IPS-20b (cell line): ENCODE data around the gene MT1X.

Source experiments
- H3K27ac ChIP-seq: one replicate; pipeline ENCODE4 v1.5.1; 2013; ENCODE audit warnings: low read length
- H3K27me3 ChIP-seq: 2 replicates; pipeline ENCODE4 v1.6.1; 2013; ENCODE audit warnings: mild to moderate bottlenecking, low read length, inconsistent platforms; ENCODE audit not compliant: insufficient read depth
- H3K36me3 ChIP-seq: 2 replicates; pipeline ENCODE4 v1.6.1; 2013; ENCODE audit warnings: low read depth, mild to moderate bottlenecking, inconsistent platforms, low read length, moderate library complexity; ENCODE audit not compliant: insufficient read depth
- H3K4me1 ChIP-seq: 2 replicates; pipeline ENCODE4 v1.6.1; 2013; ENCODE audit warnings: mild to moderate bottlenecking, control low read depth, inconsistent platforms, low read length, moderate library complexity; ENCODE audit not compliant: insufficient read depth
- H3K4me3 ChIP-seq: 2 replicates; pipeline ENCODE4 v1.5.1; 2013; ENCODE audit warnings: mild to moderate bottlenecking, low read length, inconsistent platforms
- H3K9ac ChIP-seq: 2 replicates; pipeline ENCODE4 v1.6.1; 2013; ENCODE audit warnings: low read depth, mild to moderate bottlenecking, inconsistent platforms, low read length, moderate library complexity
- H3K9me3 ChIP-seq: 2 replicates; pipeline ENCODE4 v1.6.1; 2013; ENCODE audit warnings: mild to moderate bottlenecking, low read depth, low read length, inconsistent platforms; ENCODE audit not compliant: insufficient read depth

MT1X gene

DNA sequence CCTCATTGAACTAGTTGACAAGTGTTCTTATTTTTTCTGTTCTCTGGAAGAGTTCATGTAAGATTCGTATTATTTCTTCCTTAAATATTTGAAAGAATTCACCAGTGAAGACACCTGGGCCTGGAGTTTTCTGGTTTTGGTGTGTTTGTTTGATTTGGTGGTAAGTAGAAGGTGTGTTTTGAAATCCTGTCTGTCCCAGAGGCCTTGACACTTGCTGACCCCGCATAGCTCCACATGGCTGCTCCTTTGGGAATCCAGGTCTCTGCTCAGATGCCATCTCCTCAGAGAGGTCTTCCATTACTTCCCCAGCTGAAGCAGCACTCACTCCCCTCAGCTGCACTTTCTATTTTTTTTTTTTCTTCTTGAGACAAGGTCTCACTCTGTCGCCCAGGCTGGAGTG, 41.9 kb downstream of the MT1X start:
- Histone ChIP-seq H3K4me1 (no peaks in the 10 kb centered on the region), H3K9me3 (no peaks in the 10 kb centered on the region), H3K27me3 (no peaks in the 10 kb centered on the region; the same call in 1 of the 2 replicates), H3K36me3 (no peaks in the 10 kb centered on the region), H3K9ac (no peak overlapping the region), H3K27ac (no peak overlapping the region), H3K4me3 (no peak overlapping the region)

- Histone ChIP-seq H3K4me3 (no peak overlapping the region), H3K9me3 (no peaks in the 10 kb centered on the region), H3K27me3 (no peaks in the 10 kb centered on the region; the same call in 1 of the 2 replicates), H3K4me1 (peaks cover 4% of the 10 kb centered on the region; the same call in 1 of the 2 replicates), H3K9ac (no peak overlapping the region), H3K36me3 (no peaks in the 10 kb centered on the region), H3K27ac (no peak overlapping the region)
Observed at GRCh38 chr16:56726283-56726682, 44.0 kb downstream of the MT1X start.

DNA sequence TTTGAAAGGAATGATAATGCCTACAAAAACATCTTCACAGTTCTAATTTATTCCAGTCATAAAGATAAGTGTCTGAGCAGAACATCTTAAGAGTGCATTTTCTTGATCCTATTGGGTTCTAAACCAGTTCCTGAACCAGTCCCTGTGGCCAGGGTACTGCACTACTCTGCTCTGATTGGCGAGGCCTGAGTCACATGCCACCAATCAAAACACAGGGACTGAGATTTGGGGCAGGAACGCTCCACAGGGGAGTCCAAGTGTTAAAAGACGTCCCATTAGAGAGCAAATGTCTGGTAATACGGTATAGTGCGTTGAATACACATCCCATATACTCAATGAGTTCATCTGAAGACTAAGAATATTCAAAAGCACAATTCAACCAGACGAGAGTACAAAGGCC, 44.7 kb downstream of the MT1X start:
- no peaks in the 10 kb centered on the region for H3K36me3 ChIP-seq
- no peaks in the 10 kb centered on the region for H3K9me3 ChIP-seq
- H3K27me3 ChIP-seq: no peaks in the 10 kb centered on the region; the same call in 1 of the 2 replicates
- H3K9ac ChIP-seq: no peak overlapping the region
- no peak overlapping the region for H3K27ac ChIP-seq
- H3K4me3 ChIP-seq: no peak overlapping the region
- H3K4me1 ChIP-seq: peaks cover 4% of the 10 kb centered on the region; the same call in 1 of the 2 replicates

GRCh38 chr16:56728027-56728426, 45.8 kb downstream of the MT1X start:
- H3K27ac ChIP-seq: no peak overlapping the region
- H3K9ac ChIP-seq: no peak overlapping the region
- H3K36me3 ChIP-seq: no peaks in the 10 kb centered on the region
- H3K4me1 ChIP-seq: peaks cover 4% of the 10 kb centered on the region; the same call in 1 of the 2 replicates
- H3K4me3 ChIP-seq: no peak overlapping the region
- H3K27me3 ChIP-seq: no peaks in the 10 kb centered on the region
- H3K9me3 ChIP-seq: no peaks in the 10 kb centered on the region

- peaks cover 4% of the 10 kb centered on the region; the same call in 1 of the 2 replicates for H3K4me1 ChIP-seq
- peak overlapping the region; percentile 97 for H3K4me3 ChIP-seq
- H3K36me3 ChIP-seq: no peaks in the 10 kb centered on the region
- no peak overlapping the region for H3K27ac ChIP-seq
- no peaks in the 10 kb centered on the region for H3K27me3 ChIP-seq
- H3K9me3 ChIP-seq: no peaks in the 10 kb centered on the region
- peak overlapping the region; percentile 82 for H3K9ac ChIP-seq
Observed at GRCh38 chr16:56728980-56729734, 46.9 kb downstream of the MT1X start.

- Histone ChIP-seq H3K36me3 (no peaks in the 10 kb centered on the region), H3K4me1 (peaks cover 4% of the 10 kb centered on the region; the same call in 1 of the 2 replicates), H3K27ac (peak within 1 kb of the TSS; percentile 8), H3K4me3 (peak within 1 kb of the TSS; percentile 97), H3K9ac (peak within 1 kb of the TSS; percentile 92), H3K27me3 (no peaks in the 10 kb centered on the region), H3K9me3 (no peaks in the 10 kb centered on the region)
Observed at GRCh38 chr16:56729735-56730662, 47.7 kb downstream of the MT1X start, which contains the start of gene NUP93. Gene NUP93 (plus strand): TSS chr16:56730129. CDS start chr16:56748248, 18,119 bp downstream.

- no peak overlapping the region for H3K4me3 ChIP-seq
- no peaks in the 10 kb centered on the region for H3K9me3 ChIP-seq
- H3K27ac ChIP-seq: no peak overlapping the region
- no peak overlapping the region for H3K9ac ChIP-seq
- H3K27me3 ChIP-seq: no peaks in the 10 kb centered on the region
- H3K36me3 ChIP-seq: no peaks in the 10 kb centered on the region
- H3K4me1 ChIP-seq: peaks cover 4% of the 10 kb centered on the region; the same call in 1 of the 2 replicates
Observed at GRCh38 chr16:56732366-56732765, 50.1 kb downstream of the MT1X start.

- peaks cover 4% of the 10 kb centered on the region; the same call in 1 of the 2 replicates for H3K4me1 ChIP-seq
Observed at GRCh38 chr16:56732832-56733231, 50.6 kb downstream of the MT1X start.

More at GRCh38 chr16:56732832-56733231, 50.6 kb downstream of the MT1X start:
- no peak overlapping the region for H3K27ac ChIP-seq
- no peaks in the 10 kb centered on the region for H3K36me3 ChIP-seq
- H3K4me3 ChIP-seq: no peak overlapping the region
- H3K27me3 ChIP-seq: no peaks in the 10 kb centered on the region
- H3K9ac ChIP-seq: no peak overlapping the region
- no peaks in the 10 kb centered on the region for H3K9me3 ChIP-seq
